Spleen (tissue), 11 donors: ENCODE measurements around the gene MAG. TPM values are rescaled to one million over a fixed set of nuclear protein-coding genes. Genes with fewer than 3 reads are reported as not detected.

Experiments
- DNase-seq: peaks from one replicate; pipeline ENCODE4 v3.0.0-alpha.2; 2020
- H3K27ac ChIP-seq, 8 donors: fragments of 200-600 bp; sonication (generic) in 7 of 8; 1 replicate in 4 of 8; 2 replicates in 4 of 8; pipeline versions ENCODE4 v1.5.0 to v1.8.0; 2016 to 2021; ENCODE audit warnings: inconsistent platforms in 4 of 8, mild to moderate bottlenecking in 4 of 8, moderate library complexity in 1 of 8
- H3K27me3 ChIP-seq, 7 donors: fragments of 200-600 bp; sonication (generic) in 6 of 7; replicated peaks in 1 of 7; 1 replicate in 4 of 7; 2 replicates in 3 of 7; pipeline versions ENCODE4 v1.5.0 to v1.8.0; 2016 to 2021; ENCODE audit warnings: inconsistent platforms in 3 of 7, mild to moderate bottlenecking in 1 of 7
- H3K36me3 ChIP-seq, 6 donors: fragments of 200-600 bp; sonication (generic) in 5 of 6; 1 replicate in 4 of 6; 2 replicates in 2 of 6; pipeline versions ENCODE4 v1.5.0 to v1.8.0; 2016 to 2021; ENCODE audit warnings: inconsistent platforms in 2 of 6
- H3K4me1 ChIP-seq, 6 donors: fragments of 200-600 bp; sonication (generic) in 5 of 6; 1 replicate in 3 of 6; 2 replicates in 3 of 6; pipeline versions ENCODE4 v1.5.0 to v1.8.0; 2016 to 2021; ENCODE audit warnings: inconsistent platforms in 3 of 6
- H3K4me3 ChIP-seq, 8 donors: fragments of 200-600 bp; sonication (generic) in 7 of 8; 1 replicate in 4 of 8; 2 replicates in 4 of 8; pipeline versions ENCODE4 v1.5.0 to v1.8.0; 2016 to 2021; ENCODE audit warnings: inconsistent platforms in 4 of 8, mild to moderate bottlenecking in 4 of 8, moderate library complexity in 2 of 8
- H3K9me3 ChIP-seq, 8 donors: fragments of 200-600 bp; sonication (generic) in 7 of 8; 1 replicate in 4 of 8; 2 replicates in 4 of 8; pipeline versions ENCODE4 v1.5.0 to v1.8.0; 2016 to 2021; ENCODE audit warnings: inconsistent platforms in 4 of 8
- CTCF ChIP-seq, 11 experiments: fragments of 200-600 bp in 7 of 11; fragments of 450-650 bp in 4 of 11; sonication (generic) in 4 of 11; IDR thresholded peaks in 8 of 11; conservative IDR thresholded peaks in 3 of 11; 1 replicate in 7 of 11; 2 replicates in 4 of 11; pipeline versions ENCODE4 v1.4.0 to v1.8.0; 2016 to 2021; ENCODE audit warnings: antibody characterized with exemption in 11 of 11, inconsistent platforms in 4 of 11, mild to moderate bottlenecking in 1 of 11
- POLR2A ChIP-seq, 3 donors: fragments of 450-650 bp; IDR thresholded peaks; one replicate each; pipeline ENCODE4 v1.5.1; 2017; ENCODE audit warnings: antibody characterized with exemption in 3 of 3, mild to moderate bottlenecking in 1 of 3
- POLR2AphosphoS5 ChIP-seq, 3 donors: sonication (generic); formaldehyde crosslinking; IDR thresholded peaks; one replicate each; pipeline ENCODE4 v1.5.1; 2017; ENCODE audit warnings: antibody characterized with exemption in 3 of 3
- WGBS, 5 donors: extraction: QIAGEN DNeasy Blood & Tissue Kit in 3 of 5; methylation state at CpG; one replicate each; pipeline versions ENCODE4 v1.1.5 to v1.1.7; 2013 to 2018; 5-methylcytosine and 5-hydroxymethylcytosine counted together
- intact Hi-C: fragments of 100-400 bp; cut with DNase I; formaldehyde crosslinking; loops from one replicate; pipeline ENCODE4 v1.15.0; 2023; ENCODE audit warnings: low total_unique reads
- polyA plus RNA-seq, 3 donors: library from polyadenylated mRNA; stranded (reverse); fragments of 200-250 nt; gene quantifications; one replicate each; pipeline ENCODE4 v1.2.1, GENCODE V29; 2013
- total RNA-seq, 7 donors: library from RNA; depleted of rRNA in 3 of 7; stranded (reverse); fragments of >200 nt in 3 of 7; fragmentation: NEBNext Ultra II Directional in 4 of 7; extraction: Animal tissue kit (Norgen Biotek cat#: 25700) in 4 of 7; gene quantifications; one replicate each; pipeline versions ENCODE4 v1.1.0 to v1.2.1, GENCODE V29; 2016 to 2021
- donor health status: healthy with polysubstance abuse.
- donor health status: DM: no; HTN: no; CAD: no; lungs with moderate emphysema.
- donor health status: DM: no; HTN: no; CAD: no.
- donor health status: Bipolar disorder and iron deficiency.
- donor health status: healthy.
- donor health status: DM: no; HTN: no; CAD: no.
- donor health status: DM: yes; HTN: yes; CAD: no.

MAG gene
- total and polyA plus RNA-seq, 10 donors: 0.07 to 55.2 (median 0.38) TPM; not detected in 2

- TF ChIP-seq POLR2A (IDR thresholded peaks at IDR 0.05): no peak
- TF ChIP-seq CTCF (IDR thresholded peaks at IDR 0.05 in 8 of 11, conservative IDR thresholded peaks at IDR 0.05 in 3 of 11): no peak
- H3K9me3 ChIP-seq: no peaks in the 10 kb centered on the region
- WGBS, 5 donors: 86 to 99% (median 92%) methylated on average over 2 of the region's 2 CpGs
- no peak overlapping the region for H3K4me3 ChIP-seq
- intact Hi-C loops: no loop called here
- H3K4me1 ChIP-seq: peaks cover 0 to 17% (median under 1%) of the 10 kb centered on the region in 6 donors
- H3K27me3 ChIP-seq: peaks cover 0 to 12% (median 0%) of the 10 kb centered on the region in 7 donors
- H3K36me3 ChIP-seq: no peaks in the 10 kb centered on the region
- no peak overlapping the region for H3K27ac ChIP-seq
- no peak for DNase-seq
Measured at GRCh38 chr19:35301961-35302360, 10.0 kb downstream of the MAG start.

GRCh38 chr19:35302446-35302845 lies 10.5 kb downstream of the MAG start:
- H3K27me3 ChIP-seq: peaks cover 0 to 12% (median 0%) of the 10 kb centered on the region in 7 donors
- intact Hi-C loops: no loop called here
- 85 to 91% (median 90%) methylated on average over 16 of the region's 16 CpGs for WGBS, 5 donors
- H3K36me3 ChIP-seq: no peaks in the 10 kb centered on the region
- peaks cover 0 to 22% (median 6%) of the 10 kb centered on the region in 6 donors for H3K4me1 ChIP-seq
- no peak overlapping the region for H3K27ac ChIP-seq
- H3K4me3 ChIP-seq: no peak overlapping the region
- no peak for DNase-seq
- TF ChIP-seq POLR2A (IDR thresholded peaks at IDR 0.05): no peak
- no peak for TF ChIP-seq CTCF (IDR thresholded peaks at IDR 0.05 in 8 of 11, conservative IDR thresholded peaks at IDR 0.05 in 3 of 11)
- TF ChIP-seq POLR2AphosphoS5 (IDR thresholded peaks at IDR 0.05): no peak
- no peaks in the 10 kb centered on the region for H3K9me3 ChIP-seq

GRCh38 chr19:35303357-35303915 lies 11.5 kb downstream of the MAG start:
- no peaks in the 10 kb centered on the region for H3K9me3 ChIP-seq
- 75 to 82% (median 78%) methylated on average over 6 of the region's 6 CpGs for WGBS, 5 donors
- intact Hi-C loops: no loop called here
- H3K36me3 ChIP-seq: no peaks in the 10 kb centered on the region
- no peak for TF ChIP-seq POLR2AphosphoS5 (IDR thresholded peaks at IDR 0.05)
- TF ChIP-seq CTCF (IDR thresholded peaks at IDR 0.05 in 8 of 11, conservative IDR thresholded peaks at IDR 0.05 in 3 of 11): no peak
- TF ChIP-seq POLR2A (IDR thresholded peaks at IDR 0.05): no peak
- DNase-seq: no peak
- no peak overlapping the region for H3K4me3 ChIP-seq
- peaks cover 0 to 12% (median 0%) of the 10 kb centered on the region in 7 donors for H3K27me3 ChIP-seq
- H3K4me1 ChIP-seq: peaks cover 0 to 32% (median 7%) of the 10 kb centered on the region in 6 donors
- H3K27ac ChIP-seq: no peak overlapping the region

GRCh38 chr19:35304036-35304435 lies 12.1 kb downstream of the MAG start:
- H3K9me3 ChIP-seq: no peaks in the 10 kb centered on the region
- no peak overlapping the region for H3K27ac ChIP-seq
- TF ChIP-seq POLR2AphosphoS5 (IDR thresholded peaks at IDR 0.05) (no peak), CTCF (IDR thresholded peaks at IDR 0.05 in 8 of 11, conservative IDR thresholded peaks at IDR 0.05 in 3 of 11) (no peak), POLR2A (IDR thresholded peaks at IDR 0.05) (no peak)
- no peak for DNase-seq
- no peaks in the 10 kb centered on the region for H3K36me3 ChIP-seq
- peaks cover 0 to 38% (median 7%) of the 10 kb centered on the region in 6 donors for H3K4me1 ChIP-seq
- 73 to 90% (median 86%) methylated on average over 11 of the region's 11 CpGs for WGBS, 5 donors
- intact Hi-C loops: no loop called here
- H3K4me3 ChIP-seq: no peak overlapping the region
- H3K27me3 ChIP-seq: peaks cover 0 to 12% (median 0%) of the 10 kb centered on the region in 7 donors
